WTC11 (cell line): ENCODE data around the gene UPK3A. TPM values are rescaled to one million over a fixed set of nuclear protein-coding genes. Genes with fewer than 3 reads are reported as not detected.

Experiments used
- ATAC-seq: fragments of 200-7000 bp; cut with Tn5 transposase; 2 replicates; pipeline ENCODE4 v1.10.0; 2021; ENCODE audit warnings: mild to moderate bottlenecking, moderate library complexity
- CTCF ChIA-PET: fragments of 300-600 bp; sonication (Branson Sonifier 250); formaldehyde crosslinking; loops from one replicate; lab custom pipeline; 2021; ENCODE audit warnings: antibody characterized with exemption; lab: Charles Lee
- POLR2A ChIA-PET: fragments of 350-600 bp; sonication (Branson Sonifier 250); formaldehyde crosslinking; loops from one replicate; lab custom pipeline; 2021; ENCODE audit warnings: antibody characterized with exemption; lab: Charles Lee
- DNase-seq: peaks from one replicate; pipeline ENCODE4 v3.0.0; 2021; ENCODE audit warnings: low spot score
- H3K27ac Mint-ChIP-seq: 2 replicates; pipeline ENCODE4 v1.8.0; 2021; ENCODE audit warnings: mixed read lengths
- H3K27me3 Mint-ChIP-seq: 2 replicates; pipeline ENCODE4 v1.8.0; 2021; ENCODE audit warnings: low read depth, mild to moderate bottlenecking, moderate library complexity, mixed read lengths
- H3K36me3 Mint-ChIP-seq: 2 replicates; pipeline ENCODE4 v1.8.0; 2021; ENCODE audit warnings: mixed read lengths
- H3K4me1 Mint-ChIP-seq: 2 replicates; pipeline ENCODE4 v1.8.0; 2022; ENCODE audit warnings: mixed read lengths
- H3K4me3 Mint-ChIP-seq: 2 replicates; pipeline ENCODE4 v1.8.0; 2021; ENCODE audit warnings: mild to moderate bottlenecking, moderate library complexity, mixed read lengths
- H3K9me3 Mint-ChIP-seq: 2 replicates; pipeline ENCODE4 v1.8.0; 2021; ENCODE audit warnings: mixed read lengths
- AR ChIP-seq: fragments of 250-450 bp; sonication (Bioruptor Pico); IDR thresholded peaks from 2 replicates; pipeline ENCODE4 v1.9.0; 2021; ENCODE audit warnings: mild to moderate bottlenecking
- ATF6 ChIP-seq: sonication (generic); formaldehyde crosslinking; IDR thresholded peaks from 2 replicates; pipeline ENCODE4 v1.8.1; 2023; ENCODE audit warnings: mild to moderate bottlenecking, missing genetic modification reagents
- CBFB ChIP-seq: sonication (generic); formaldehyde crosslinking; IDR thresholded peaks from 2 replicates; pipeline ENCODE4 v1.8.1; 2022; ENCODE audit warnings: mild to moderate bottlenecking, low read depth, missing genetic modification reagents
- CREM ChIP-seq: sonication (generic); formaldehyde crosslinking; IDR thresholded peaks from 2 replicates; pipeline ENCODE4 v1.8.1; 2022; ENCODE audit warnings: mild to moderate bottlenecking, missing genetic modification reagents, moderate library complexity
- E2F1 ChIP-seq: sonication (generic); formaldehyde crosslinking; IDR thresholded peaks from 2 replicates; pipeline ENCODE4 v1.8.0; 2022; ENCODE audit warnings: mild to moderate bottlenecking, missing genetic modification reagents
- E2F4 ChIP-seq: sonication (generic); formaldehyde crosslinking; IDR thresholded peaks from 2 replicates; pipeline ENCODE4 v1.8.1; 2022; ENCODE audit warnings: low read depth, mild to moderate bottlenecking, moderate library complexity, missing genetic modification reagents, borderline replicate concordance
- ETV6 ChIP-seq: sonication (generic); formaldehyde crosslinking; IDR thresholded peaks from 2 replicates; pipeline ENCODE4 v1.8.1; 2022; ENCODE audit warnings: mild to moderate bottlenecking, missing genetic modification reagents
- FOXK1 ChIP-seq: sonication (generic); formaldehyde crosslinking; IDR thresholded peaks from 2 replicates; pipeline ENCODE4 v1.8.0; 2022; ENCODE audit warnings: mild to moderate bottlenecking, moderate library complexity, missing genetic modification reagents
- GABPB1 ChIP-seq: sonication (generic); formaldehyde crosslinking; IDR thresholded peaks from 2 replicates; pipeline ENCODE4 v1.8.1; 2023; ENCODE audit warnings: mild to moderate bottlenecking, missing genetic modification reagents
- GTF2I ChIP-seq: fragments of 250-450 bp; sonication (Bioruptor Pico); conservative IDR thresholded peaks from 2 replicates; pipeline ENCODE4 v1.4.0; 2021; ENCODE audit warnings: mild to moderate bottlenecking
- JAZF1 ChIP-seq: fragments of 250-450 bp; sonication (Bioruptor Pico); IDR thresholded peaks from 2 replicates; pipeline ENCODE4 v1.9.0; 2021; ENCODE audit warnings: moderate library complexity, mild to moderate bottlenecking, inconsistent platforms
- NR1H2 ChIP-seq: sonication (generic); formaldehyde crosslinking; IDR thresholded peaks from 2 replicates; pipeline ENCODE4 v1.9.0; 2021; ENCODE audit warnings: mild to moderate bottlenecking, moderate library complexity, missing genetic modification reagents
- NR3C1 ChIP-seq: sonication (generic); formaldehyde crosslinking; conservative IDR thresholded peaks from 2 replicates; pipeline ENCODE4 v1.8.1; 2023; ENCODE audit warnings: low read depth, mild to moderate bottlenecking, missing genetic modification reagents
- SOX15 ChIP-seq: fragments of 250-450 bp; sonication (Bioruptor Pico); IDR thresholded peaks from 2 replicates; pipeline ENCODE4 v1.9.0; 2021; ENCODE audit warnings: mild to moderate bottlenecking
- TCF7 ChIP-seq: sonication (generic); formaldehyde crosslinking; IDR thresholded peaks from 2 replicates; pipeline ENCODE4 v1.8.0; 2022; ENCODE audit warnings: mild to moderate bottlenecking, low read depth, missing genetic modification reagents, moderate library complexity
- TEAD1 ChIP-seq: sonication (generic); formaldehyde crosslinking; IDR thresholded peaks from 2 replicates; pipeline ENCODE4 v1.8.0; 2022; ENCODE audit warnings: mild to moderate bottlenecking, missing genetic modification reagents
- ZBTB43 ChIP-seq: sonication (generic); formaldehyde crosslinking; IDR thresholded peaks from 2 replicates; pipeline ENCODE4 v1.8.1; 2023; ENCODE audit warnings: mild to moderate bottlenecking, missing genetic modification reagents
- ZMAT4 ChIP-seq: fragments of 250-450 bp; sonication (Bioruptor Pico); IDR thresholded peaks from 2 replicates; pipeline ENCODE4 v1.9.0; 2021; ENCODE audit warnings: mild to moderate bottlenecking
- ZNF138 ChIP-seq: sonication (generic); formaldehyde crosslinking; conservative IDR thresholded peaks from 2 replicates; pipeline ENCODE4 v1.8.1; 2022; ENCODE audit warnings: mild to moderate bottlenecking, moderate library complexity, missing genetic modification reagents
- ZNF281 ChIP-seq: sonication (generic); formaldehyde crosslinking; IDR thresholded peaks from 2 replicates; pipeline ENCODE4 v1.8.0; 2023; ENCODE audit warnings: mild to moderate bottlenecking, missing genetic modification reagents
- ZNF317 ChIP-seq: sonication (generic); formaldehyde crosslinking; IDR thresholded peaks from 2 replicates; pipeline ENCODE4 v1.8.1; 2023; ENCODE audit warnings: low read depth, mild to moderate bottlenecking, moderate library complexity, missing genetic modification reagents, borderline replicate concordance
- ZNF396 ChIP-seq: fragments of 250-450 bp; sonication (Bioruptor Pico); IDR thresholded peaks from 2 replicates; pipeline ENCODE4 v1.8.0; 2021; ENCODE audit warnings: mild to moderate bottlenecking, moderate library complexity, borderline replicate concordance
- total RNA-seq: library from RNA; stranded (reverse); gene quantifications from 3 replicates; pipeline ENCODE4 v1.2.3, GENCODE V29; 2021

Gene UPK3A
- total RNA-seq, 1 experiment from 2014 or later, result 0.37 TPM

- TF ChIP-seq ZNF138 (no peak), ZMAT4 (CRISPR knock-in tag) (no peak), ZNF281 (CRISPR knock-in tag) (no peak), ZNF396 (CRISPR knock-in tag) (no peak), TCF7 (CRISPR knock-in tag) (no peak), CBFB (no peak), TEAD1 (CRISPR knock-in tag) (no peak)
Measured at GRCh38 chr22:45242778-45243191, 42.0 kb upstream of the UPK3A start (continued).

- H3K36me3 Mint-ChIP-seq, result no peaks in the 10 kb centered on the region
- DNase-seq (no peak), ATAC-seq (no peak)
- no peak for TF ChIP-seq ZBTB43 (CRISPR knock-in tag)
- TF ChIP-seq JAZF1 (CRISPR knock-in tag), result no peak
- TF ChIP-seq AR (CRISPR knock-in tag), result no peak
- no peak for TF ChIP-seq E2F1 (CRISPR knock-in tag)
- no peak for TF ChIP-seq GTF2I (CRISPR knock-in tag)
- no peak for TF ChIP-seq GABPB1 (CRISPR knock-in tag)
- no peak for TF ChIP-seq SOX15
- no peak for TF ChIP-seq ZNF317 (CRISPR knock-in tag)
- TF ChIP-seq NR3C1 (CRISPR knock-in tag), result no peak
- no peak for TF ChIP-seq ATF6 (CRISPR knock-in tag)
- no peak for TF ChIP-seq ZNF138
- no peak for TF ChIP-seq ZMAT4 (CRISPR knock-in tag)
- TF ChIP-seq E2F4 (CRISPR knock-in tag), result no peak
- TF ChIP-seq CREM (CRISPR knock-in tag), result no peak
- TF ChIP-seq ETV6, result no peak
- TF ChIP-seq FOXK1 (CRISPR knock-in tag), result no peak
- no peak for TF ChIP-seq NR1H2 (CRISPR knock-in tag)
- no peak overlapping the region for H3K4me3 Mint-ChIP-seq
- no peak overlapping the region; the same call in 1 of the 2 replicates for H3K27ac Mint-ChIP-seq
- H3K9me3 Mint-ChIP-seq, result no peaks in the 10 kb centered on the region
- H3K27me3 Mint-ChIP-seq, result peaks cover 20% of the 10 kb centered on the region
- ChIA-PET CTCF (interaction anchor here (1.3 kb wide), 1 partner anchor 36 kb away, joined by 3 read pairs; no protein-coding TSS in a partner anchor), POLR2A (no interaction called here)
- peaks cover 13% of the 10 kb centered on the region for H3K4me1 Mint-ChIP-seq
Measured at GRCh38 chr22:45244916-45245315, 39.8 kb upstream of the UPK3A start.
